GM10847 (cell line): ENCODE results near the gene CTNNA2.

ENCODE experiments used
- POLR2A ChIP-seq: IDR thresholded peaks from 2 replicates; pipeline ENCODE4 v1.6.1; 2011; ENCODE audit not compliant: insufficient read length; ENCODE audit errors: extremely low read depth

Gene CTNNA2

GRCh38 chr2:79585701-79586433, 73.0 kb downstream of the CTNNA2 start:
- TF ChIP-seq POLR2A = no peak

GRCh38 chr2:79591281-79591680, 78.4 kb downstream of the CTNNA2 start:
- no peak for TF ChIP-seq POLR2A

DNA sequence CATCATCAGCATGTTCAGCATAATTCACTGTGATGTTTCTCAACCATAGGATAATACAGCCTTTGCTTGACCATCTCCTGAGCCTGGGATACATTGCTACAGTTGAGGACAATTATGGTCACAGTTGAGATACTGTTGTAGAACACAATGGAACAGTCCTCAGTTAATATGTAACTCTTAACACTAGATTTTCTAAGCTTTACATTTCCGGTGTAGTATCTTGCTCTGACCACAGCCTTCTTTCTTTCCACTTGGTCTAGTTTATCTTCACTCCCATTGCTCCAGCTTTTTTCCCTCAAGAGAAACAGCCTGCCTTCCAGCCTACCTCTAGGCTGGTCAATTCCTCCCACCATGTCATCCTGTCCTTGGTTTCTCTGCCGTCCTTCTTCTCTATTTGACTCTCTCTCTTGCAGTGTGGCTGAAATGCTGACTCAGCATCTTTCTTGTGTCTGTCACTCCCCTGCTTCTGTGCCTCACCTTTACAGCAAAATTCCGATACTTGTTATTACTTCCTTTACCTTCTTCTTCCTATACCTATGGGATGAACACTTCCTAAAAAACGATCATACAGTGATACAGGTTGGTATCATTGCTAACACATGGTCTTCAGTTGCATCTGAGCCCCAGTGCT, 80.5 kb downstream of the CTNNA2 start:
- no peak for TF ChIP-seq POLR2A

DNA sequence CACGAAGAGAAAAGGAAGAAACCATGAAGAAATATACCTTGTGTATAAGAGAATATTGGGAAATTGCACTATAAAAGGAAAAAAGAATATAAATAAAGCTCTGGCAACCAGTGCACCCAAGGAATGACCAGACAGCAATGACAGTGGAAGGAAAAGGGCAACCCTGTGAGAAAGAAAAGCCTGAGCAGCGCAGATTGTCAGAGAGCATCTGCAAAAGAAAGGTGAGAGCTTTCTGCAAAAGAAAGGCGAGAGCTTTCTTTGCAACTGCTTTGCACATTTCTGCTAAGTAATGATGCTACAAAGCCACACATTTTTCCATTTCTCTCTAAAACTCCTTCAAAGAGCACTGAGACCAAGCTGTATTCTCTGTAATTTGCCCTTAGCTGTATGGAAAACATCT, 83.6 kb downstream of the CTNNA2 start:
- no peak for TF ChIP-seq POLR2A

- TF ChIP-seq POLR2A = no peak
Measured at GRCh38 chr2:79604748-79605147, 91.9 kb downstream of the CTNNA2 start.

GRCh38 chr2:79611448-79612016, 98.7 kb downstream of the CTNNA2 start:
- no peak for TF ChIP-seq POLR2A

DNA sequence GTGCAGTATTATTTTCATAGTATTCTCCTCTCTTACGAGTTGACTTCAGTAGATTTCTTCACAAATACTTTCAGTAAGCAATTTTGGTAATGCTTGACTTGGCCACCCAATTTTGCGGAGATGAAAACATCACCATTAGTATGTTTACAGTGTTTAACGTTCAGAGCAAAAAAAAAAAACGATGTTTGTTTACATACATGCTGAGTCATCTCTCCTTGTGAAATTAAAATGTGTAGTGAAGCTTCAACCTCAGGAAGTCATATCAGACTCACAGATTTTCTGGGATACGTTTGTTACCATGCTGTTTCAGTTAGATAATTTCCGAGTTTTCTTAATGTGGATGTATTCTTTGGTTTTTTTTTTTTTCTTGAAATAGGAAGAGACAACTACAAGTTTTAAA, 100.1 kb downstream of the CTNNA2 start:
- no peak for TF ChIP-seq POLR2A

- TF ChIP-seq POLR2A = no peak
Measured at GRCh38 chr2:79619442-79619841, 106.6 kb downstream of the CTNNA2 start.

GRCh38 chr2:79619976-79620375, 107.1 kb downstream of the CTNNA2 start:
- TF ChIP-seq POLR2A = no peak

DNA sequence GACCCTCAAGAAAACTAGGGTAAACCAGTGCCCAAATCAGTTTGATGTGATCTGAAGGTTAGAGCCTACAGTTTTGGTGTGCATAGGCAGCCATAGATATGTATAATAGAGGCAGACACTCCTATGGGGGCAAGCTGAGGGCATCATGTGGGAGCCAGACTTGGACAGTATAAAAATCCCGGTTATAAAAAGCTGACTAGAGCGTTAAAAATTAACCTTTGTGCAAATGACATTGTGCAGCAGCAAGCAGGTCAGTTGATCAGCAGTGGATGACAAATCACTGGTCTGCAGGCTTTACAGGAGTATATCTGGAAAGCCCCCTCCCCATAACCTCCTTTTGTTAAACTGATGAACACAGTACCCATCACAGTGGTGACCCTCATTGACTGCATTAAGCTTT, 107.8 kb downstream of the CTNNA2 start:
- no peak for TF ChIP-seq POLR2A

DNA sequence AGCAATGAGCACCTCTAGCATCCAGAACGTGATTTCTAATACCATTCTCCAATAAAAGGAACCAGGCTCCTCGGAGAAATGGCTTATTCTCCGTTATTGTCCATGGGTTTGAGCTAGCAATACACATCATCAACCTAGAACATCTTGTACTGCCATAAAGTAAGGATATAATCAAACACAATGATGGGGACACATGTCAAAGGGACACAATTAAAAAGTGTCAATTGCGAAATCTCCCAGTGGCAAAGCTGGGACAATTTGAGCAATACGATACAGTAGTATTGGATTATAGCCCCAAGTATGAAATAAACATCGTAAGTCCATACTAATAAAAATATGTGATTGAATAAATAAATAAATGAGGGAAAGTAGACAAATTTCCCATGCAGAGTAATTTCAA, 108.4 kb downstream of the CTNNA2 start:
- no peak for TF ChIP-seq POLR2A

GRCh38 chr2:79621755-79622154, 108.9 kb downstream of the CTNNA2 start:
- no peak for TF ChIP-seq POLR2A

GRCh38 chr2:79622508-79622907, 109.7 kb downstream of the CTNNA2 start:
- no peak for TF ChIP-seq POLR2A

DNA sequence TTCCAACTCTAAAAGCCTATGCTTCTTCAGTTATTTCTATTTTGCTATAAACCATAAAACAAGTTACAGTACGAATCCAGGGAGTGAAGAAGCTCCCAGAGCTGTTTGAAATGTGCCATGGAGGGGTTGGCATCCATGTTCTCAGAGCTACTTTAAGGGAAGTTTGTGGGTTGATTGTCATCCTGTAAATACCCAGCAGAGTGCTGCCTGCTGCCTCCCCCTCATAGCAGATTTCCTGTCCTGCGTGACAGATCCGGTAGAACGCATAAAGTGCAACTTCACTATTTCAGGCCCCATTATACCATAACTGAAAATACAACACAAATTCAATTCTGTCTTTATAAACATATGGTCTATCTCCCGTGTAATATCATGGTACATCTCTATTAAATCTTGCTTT, 114.4 kb downstream of the CTNNA2 start:
- TF ChIP-seq POLR2A = no peak

DNA sequence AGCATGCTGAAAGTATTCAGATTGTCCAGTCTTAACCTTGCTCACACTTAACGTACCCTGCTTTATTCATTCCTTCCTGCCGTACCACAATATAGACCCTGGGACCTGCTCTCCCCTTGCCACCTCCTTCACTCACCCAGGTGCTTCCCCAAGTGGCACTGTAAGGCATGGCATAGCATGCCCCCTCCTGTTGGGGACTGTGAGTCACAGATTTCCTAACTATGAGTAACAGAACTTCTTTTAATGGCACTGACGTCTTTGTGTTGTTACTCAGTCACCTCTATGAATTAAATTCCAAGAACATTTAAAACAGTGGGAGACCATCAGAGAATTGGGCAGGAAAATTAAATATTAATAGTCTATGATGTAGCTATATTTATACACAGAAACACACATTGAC, 117.2 kb downstream of the CTNNA2 start:
- no peak for TF ChIP-seq POLR2A

DNA sequence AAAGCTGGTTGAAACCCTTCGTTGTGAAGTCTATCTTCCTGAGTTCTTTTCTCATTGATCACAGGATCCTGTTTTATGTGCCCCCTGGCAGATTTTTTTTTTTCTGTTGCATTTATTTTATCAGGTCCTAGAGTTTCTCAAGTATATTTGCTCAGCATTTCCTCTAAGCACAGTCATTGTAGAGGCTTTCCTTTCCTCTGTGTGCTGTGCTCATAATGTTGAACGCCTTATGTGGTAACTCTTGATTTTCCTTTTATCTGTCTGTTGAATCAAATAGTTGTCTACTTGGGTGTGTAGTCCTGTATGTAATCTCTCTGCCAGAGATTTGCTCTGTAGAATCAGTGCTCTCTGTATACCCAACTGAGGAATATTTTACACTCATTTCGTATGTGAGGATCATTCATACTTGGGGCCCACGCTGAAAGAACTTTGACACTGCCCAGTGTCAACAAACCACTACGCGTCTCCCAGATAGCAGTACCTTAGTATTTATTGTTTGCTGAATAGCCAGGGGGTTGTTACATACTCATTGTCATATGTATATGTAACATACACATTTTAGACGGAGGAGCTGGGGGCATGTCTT, 118.2 kb downstream of the CTNNA2 start:
- TF ChIP-seq POLR2A = no peak

DNA sequence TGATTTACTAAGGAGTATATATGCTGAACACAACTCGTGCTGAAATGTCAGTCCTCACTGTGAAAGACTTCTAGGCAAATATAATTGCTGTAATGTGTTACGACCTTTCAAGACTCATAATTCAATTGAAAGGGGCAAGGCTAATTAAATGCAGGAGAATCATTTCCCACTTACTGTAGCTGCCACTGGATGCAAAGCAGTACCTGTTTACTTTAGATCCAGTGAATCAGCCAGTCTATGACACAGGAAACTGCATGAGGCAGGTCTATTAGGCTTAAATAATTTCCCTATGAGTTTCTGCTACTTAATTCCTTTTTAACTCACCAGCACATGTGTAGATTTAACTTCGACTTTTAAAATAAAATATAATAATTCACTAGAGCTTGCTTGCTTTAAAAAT, 125.6 kb downstream of the CTNNA2 start:
- no peak for TF ChIP-seq POLR2A

DNA sequence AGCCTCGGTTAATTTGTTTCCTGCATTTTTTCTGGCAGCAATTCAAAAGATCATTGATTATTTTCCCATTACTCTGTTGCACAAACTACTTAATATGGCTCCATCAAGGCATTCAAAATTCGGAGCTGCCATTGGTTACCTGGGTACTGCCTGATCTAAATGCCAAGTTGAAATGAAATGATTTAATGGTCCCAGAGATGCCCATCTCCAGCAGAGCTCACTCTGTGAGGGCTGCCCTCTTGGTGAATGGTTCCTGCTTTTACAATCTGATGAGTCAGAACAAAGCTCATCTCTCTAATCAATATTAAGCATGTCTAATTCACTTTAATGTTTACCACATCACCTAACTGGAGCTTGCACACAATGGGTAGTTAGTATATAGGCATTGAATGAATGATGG, 126.1 kb downstream of the CTNNA2 start:
- TF ChIP-seq POLR2A = no peak
